COLO668 (cell line): ENCODE measurements around the gene SEC14L6.

Experiments
- DNase-seq: peaks from one replicate; lab custom pipeline; 2025; ENCODE audit not compliant: unreplicated experiment; lab: John Stamatoyannopoulos, UW

Gene SEC14L6

DNA sequence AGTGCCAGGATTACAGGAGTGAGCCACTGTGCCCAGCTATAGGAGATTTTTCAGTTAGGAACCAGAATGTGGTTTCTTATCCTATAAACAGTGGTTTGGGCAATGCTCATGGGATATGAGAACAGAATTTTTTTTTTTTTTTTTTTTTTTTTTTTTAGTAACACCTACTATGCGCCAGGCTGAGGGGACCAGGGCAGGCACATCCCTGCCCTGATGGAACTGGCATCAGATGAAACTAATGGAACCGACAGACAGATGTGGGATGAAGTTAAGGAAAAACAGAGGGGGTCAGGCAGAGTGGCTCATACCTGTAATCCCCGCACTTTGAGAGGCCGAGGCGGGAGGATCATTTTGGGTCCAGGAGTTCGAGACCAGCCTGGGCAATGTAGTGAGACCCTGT lies 45.9 kb downstream of the SEC14L6 start:
- DNase-seq: no peak

DNA sequence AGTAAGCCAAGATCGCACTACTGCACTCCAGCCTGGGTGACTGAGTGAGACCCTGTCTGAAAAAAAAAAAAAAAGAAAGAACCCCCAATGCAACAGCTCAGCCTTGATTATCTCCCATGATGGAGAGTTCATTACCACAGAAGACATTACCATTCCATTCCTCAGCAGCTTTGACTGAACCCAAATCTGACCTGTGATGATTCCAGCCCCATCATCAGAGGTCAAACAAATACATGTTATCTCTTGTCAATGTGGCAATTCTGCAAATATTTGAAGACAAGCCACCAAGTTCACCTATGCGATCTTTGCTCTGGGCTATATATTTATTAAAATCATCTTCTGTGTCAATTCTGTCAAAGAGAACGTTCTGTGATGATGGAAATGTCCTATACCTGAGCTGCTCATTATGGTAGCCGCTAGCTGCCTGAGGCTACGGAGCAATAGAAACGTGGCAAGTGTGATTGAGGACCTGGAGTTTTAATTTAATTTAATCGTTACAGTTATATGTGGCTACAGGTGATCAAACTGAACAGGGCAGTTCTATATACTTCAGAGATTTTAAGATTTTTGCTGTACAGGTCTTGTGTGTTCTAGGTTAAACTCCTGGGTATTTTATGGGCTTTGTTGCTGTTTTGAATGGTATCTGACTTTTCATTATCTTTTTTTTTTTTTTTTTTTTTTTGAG lies 48.9 kb downstream of the SEC14L6 start:
- no peak for DNase-seq

DNA sequence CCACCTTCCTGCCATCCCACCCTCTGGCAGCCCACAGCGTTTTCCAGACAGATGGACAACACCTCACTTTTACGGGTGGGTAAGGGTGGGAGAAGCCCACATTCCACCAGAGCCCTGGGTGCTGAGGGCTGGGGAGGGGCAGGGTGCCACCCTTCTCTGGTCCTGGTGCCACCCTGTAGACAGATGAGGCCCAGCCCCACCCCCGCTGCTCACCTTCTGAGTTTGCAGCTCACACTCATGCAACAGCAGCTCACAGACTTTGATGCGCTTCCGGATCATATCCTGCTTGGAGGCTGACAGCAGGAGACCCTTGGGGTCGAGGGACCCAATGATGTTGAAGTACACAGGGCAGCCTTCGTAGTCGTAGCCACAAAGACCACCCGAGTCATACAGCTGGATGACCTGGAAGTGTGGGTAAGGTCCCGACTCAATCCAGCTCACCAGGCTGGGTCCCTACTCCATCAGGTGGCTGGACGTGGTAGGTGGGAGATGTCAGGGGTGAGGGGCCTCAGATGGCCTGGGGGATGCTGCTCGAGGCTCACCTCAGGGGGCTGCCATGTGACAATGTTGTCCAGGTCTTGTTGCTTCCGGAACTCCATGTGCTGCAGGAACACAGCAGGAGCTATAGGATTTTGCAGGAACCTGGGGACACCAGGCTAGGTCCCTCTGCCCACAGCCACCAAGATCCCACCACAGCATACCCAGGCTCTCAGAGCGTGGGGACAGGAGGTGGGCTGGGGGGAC lies 51.3 kb downstream of the SEC14L6 start:
- no peak for DNase-seq

DNA sequence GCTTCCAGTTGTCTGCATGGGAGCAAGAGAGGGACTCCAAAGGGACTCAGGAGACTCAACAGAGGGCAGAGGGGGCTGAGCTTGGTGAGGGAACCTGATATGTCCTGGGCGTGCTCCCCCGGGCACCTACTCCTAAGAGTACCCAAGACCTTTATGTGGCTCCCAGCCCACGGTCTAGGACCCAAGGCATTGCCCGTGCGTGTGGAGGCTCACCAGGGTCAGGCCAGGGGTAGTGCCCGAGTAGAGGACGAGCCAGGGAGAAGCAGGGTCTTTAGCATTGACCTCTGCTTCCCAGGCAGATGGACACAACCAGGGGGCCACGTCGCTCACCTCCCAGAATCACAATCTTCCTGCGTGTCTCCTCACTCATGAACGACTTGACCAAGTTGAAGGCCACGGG lies 54.4 kb downstream of the SEC14L6 start:
- no peak for DNase-seq

DNA sequence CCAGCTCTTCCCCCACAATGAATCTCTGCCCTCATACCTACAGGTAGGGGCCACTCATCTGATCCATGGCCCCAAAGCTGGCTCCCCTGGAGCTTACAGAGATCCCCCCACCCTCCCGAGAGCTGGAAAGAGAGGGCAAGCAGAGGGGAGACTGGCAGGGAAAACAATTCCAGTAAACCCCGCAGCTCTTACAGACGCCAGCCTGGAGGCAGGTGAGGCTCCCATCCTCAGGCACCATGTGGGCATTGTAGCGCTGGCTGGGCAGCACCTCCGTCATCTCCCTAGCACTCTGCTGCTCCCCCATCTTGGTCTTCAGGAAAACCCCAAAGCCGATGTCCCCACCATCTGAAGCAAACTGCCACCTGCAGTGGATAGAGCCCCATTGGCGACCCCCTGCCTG lies 55.2 kb downstream of the SEC14L6 start:
- DNase-seq: no peak

DNA sequence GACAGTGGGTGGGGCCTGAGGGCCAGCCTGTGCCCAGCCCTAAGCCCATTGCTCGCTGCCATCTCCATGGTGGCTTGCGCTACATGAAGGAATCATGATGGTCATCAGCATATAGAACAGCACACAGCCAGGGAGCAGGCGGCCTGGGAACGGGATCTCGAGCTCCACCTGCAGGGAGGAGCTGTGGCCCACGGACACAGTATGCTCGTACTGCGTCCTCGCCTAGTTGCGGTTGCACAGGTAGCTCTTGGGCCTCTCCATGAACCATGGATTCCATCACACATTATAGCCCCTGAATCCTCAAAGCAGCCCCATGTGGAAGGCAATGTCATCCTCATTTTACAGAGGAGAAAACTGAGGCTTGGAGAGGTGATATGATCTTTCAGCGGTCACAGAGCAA lies 56.1 kb downstream of the SEC14L6 start:
- peak; percentile 48 for DNase-seq

DNA sequence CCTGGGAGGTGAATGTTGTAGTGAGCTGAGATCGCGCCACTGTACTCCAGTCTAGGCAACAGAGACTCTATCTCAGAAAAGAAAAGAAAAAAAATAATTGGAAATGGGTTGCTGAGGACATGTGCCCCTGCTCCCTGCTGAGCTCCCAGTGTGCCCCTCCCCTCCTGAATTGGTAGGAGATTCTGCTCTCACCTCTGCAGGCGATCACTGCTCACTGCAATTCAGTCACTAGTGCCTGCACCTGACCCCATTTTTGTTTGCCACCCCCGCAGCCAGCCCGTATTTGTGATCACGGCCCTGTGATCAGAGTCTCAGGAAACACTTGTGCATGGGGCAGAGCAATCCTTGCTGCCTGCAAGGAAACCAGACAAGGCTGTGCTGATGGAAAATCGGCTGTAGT lies 58.4 kb downstream of the SEC14L6 start:
- DNase-seq: no peak

DNA sequence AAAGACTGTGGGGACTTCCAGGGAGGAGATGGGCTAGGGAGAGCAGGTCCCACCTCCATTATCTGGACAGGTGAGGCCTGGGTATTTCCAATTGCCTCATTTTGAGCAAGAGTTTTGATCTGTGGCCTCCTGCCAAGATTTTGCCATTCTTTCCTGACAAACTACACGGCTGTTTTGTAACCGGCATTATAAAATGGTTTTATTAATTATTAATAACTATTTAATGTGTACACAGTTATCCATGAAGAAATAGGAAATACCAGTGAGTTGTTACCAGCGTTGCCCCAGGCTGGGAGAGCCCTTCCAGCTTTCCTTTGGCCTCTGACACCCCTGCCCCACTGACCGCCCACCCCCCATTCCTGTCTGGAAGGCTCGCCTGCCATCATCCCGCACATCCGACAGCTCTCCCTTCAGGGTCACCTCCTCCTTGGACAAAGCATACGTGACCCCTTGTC lies 59.9 kb downstream of the SEC14L6 start:
- DNase-seq: no peak

DNA sequence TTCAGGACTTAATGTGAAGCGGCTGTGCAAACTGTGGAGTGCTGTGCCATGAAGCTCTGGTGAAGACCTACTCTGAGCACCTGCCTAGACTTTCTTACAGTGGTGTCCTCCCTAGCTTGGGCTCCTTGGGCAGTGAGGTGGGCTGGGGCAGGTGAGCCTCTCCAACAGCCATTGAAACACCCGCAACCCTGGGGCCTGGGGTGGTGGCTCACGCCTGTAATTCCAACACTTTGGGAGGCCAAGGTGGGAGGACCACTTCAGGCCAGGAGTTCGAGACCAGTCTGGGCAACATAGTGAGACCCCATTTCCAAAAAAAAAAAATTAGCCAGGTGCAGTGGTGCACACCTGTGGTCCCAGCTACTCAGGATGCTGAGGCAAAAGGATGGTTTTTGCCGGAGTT lies 60.4 kb downstream of the SEC14L6 start:
- no peak for DNase-seq

DNA sequence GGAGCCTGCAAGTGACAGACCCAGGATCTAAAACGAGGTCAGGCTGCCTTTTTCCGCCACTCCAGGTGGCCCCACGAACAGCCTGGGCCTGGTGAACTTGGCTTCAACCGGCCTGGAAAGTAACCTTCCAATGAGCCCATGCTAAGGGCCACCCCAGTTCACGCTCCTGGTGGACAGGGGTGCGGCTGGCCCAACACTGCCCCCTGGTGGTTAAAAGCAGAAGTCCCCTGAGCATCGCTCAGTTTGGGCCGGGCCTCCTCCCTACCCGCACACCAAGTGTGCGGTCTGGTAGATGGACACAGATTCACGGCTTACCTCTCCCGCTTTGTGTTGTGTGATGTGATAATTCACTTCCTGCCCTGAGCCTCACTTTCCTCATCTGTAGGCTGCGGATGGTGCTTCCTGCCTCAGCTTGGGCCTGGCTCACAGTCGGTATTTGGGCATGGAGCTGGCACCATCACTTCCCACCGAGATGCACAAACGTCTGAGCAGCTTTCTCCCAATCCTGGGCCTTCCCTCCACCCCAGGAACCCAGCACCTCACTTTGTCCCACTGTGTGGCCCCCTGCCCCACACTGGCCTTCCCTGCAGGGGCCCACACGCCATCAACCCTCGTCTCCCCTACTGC lies 61.1 kb downstream of the SEC14L6 start:
- DNase-seq: peak; percentile 64

DNA sequence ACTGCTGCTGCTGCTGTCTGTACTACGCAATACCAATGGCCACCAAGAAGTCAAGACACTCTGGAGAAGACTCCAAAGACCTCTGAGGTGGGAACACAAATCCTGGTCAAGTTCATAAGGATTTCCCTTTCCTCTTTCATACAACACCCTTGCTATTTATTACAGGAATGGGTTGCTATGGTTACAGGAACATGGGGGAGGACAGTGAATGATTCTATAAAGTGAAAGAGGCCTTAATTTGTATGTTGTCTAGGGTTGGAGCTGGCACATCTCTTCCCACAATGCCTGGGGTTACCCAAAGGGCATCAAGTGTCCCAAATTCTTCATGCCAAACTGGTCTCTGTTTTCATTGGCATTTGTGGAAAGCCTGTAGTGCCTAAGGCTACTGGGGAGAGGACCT lies 63.4 kb downstream of the SEC14L6 start:
- no peak for DNase-seq

DNA sequence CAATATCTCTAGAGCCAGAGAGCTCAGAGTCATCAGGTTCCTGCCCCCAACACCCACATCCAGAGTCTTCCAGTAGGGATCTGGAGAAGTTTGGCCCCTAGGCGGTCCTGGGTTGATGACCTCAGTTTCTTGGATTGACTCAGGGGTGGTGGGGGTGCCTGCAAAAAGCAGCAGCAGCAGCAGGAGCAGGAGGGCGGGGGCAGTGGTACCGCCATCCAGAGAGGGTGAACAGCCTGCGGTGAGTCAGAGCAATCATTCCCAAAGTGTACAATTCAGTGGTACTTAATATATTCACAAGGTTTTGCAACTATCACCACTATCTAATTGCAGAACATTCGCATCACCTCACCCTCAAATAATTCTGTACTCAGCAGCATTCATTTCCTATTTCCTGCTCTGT lies 64.8 kb downstream of the SEC14L6 start:
- no peak for DNase-seq

DNA sequence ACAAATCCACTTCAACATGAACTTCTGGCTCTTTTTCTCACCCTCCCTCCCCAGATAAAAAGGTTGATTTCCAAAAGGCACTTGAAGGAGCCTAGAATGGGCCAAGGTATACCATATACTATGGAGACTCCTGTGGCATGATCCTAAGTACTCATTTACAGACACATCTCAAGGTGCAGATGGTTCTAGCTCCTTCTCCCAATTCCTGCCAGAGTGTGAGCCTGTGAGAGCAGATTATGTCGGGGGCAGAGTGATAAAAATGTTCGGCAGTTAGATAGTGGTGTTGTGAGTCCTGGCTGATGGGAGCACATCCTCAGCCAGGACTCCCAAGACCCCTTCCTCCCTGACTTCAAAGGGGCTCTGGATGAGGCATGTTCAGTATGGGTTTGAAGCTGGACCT lies 66.6 kb downstream of the SEC14L6 start:
- no peak for DNase-seq

DNA sequence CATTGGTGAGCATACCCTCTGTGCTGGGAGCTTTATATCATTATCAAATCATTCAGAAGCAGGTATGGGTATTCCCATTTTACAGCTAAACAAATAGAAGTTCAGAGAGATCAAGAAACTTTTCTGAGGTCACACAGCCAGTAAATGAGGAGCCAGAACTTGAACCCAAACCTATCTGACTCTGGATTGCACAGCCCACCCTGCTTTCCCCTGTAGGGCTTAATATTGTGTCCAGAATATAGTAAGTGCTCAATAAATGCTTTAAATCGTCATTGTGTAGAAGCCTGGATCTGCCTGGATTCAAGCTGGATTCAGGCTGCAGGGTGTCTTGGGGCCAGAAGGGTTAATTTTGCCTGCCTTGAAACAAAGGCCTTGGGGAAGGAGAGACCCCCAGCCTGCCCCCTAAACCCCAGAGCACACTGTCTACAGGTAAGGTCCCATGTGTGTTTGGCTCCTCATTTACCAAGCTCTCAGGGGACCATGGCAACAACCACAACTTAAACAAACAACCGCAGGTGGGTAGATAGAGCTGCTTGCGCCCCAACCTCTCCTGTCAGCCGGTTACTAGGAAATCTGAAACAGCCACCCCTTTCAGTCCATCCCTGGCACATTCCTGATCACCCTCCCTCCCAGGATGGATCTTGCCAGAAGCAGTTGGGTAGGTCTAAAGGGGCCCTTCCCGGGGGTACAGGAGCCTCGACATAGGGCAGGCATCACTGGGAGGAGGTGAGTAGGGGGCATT lies 71.7 kb downstream of the SEC14L6 start:
- DNase-seq: peak; percentile 85

DNA sequence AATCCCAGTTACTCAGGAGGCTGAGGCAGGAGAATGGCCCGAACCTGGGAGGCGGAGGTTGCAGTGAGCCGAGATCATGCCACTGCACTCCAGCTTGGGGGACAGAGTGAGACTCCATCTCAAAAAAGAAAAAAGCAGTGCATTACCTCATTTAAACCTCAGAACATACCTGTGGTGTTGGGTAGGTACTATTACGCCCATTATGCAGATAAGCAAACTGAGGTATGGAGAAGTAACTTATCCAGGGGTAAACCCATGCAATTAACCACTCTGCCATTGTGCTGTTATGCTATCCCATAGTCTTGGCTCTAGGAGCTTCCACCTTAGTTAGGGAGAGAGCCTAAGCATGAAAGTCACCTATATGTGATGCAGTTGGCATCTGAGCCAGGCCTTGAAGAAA lies 72.4 kb downstream of the SEC14L6 start:
- no peak for DNase-seq

DNA sequence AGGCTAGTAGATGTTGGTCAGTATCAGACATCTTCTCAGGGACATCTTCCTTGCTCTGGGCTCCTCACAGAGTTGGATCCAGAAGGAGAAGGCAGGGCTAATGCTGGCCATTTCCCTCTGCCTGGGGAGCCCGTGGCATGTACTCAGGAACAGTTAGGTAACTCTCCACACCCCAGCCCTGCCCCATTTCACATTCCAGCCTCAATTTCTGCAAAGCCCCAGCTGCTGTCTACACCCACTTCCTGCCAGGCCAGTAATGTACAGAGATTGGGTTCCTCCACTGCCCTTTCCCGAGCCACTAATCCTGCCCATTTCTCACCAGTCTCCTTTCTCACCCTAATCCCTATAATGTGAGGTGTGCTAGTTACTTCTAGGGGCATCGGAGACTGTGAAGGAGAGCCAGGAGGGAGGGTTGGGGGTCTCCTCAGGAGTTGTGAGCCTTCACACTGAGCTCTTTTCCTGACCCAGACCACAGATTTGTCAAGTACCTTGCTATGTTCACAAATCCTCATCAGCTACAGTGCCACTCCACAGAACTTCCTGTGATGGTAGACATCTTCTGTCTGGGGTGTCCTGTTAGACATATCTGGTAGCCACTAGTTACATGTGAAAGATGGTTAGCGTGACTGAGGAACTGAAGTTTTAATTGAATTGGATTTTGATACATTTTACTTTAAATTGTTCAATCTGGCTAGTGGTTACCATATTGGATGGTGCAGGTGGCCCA lies 73.4 kb downstream of the SEC14L6 start:
- no peak for DNase-seq
